GM19351 (cell line): Measurements from ENCODE around the gene ZFHX3.
A peak's percentile ranks its signal among the peaks of the same experiment; 100 is the strongest.

Experiments
- ATAC-seq: cut with Tn5 transposase; IDR thresholded peaks from one replicate; pipeline ENCODE4 v1.9.1; 2021; ENCODE audit warnings: mild to moderate bottlenecking, moderate library complexity; ENCODE audit not compliant: unreplicated experiment

ZFHX3 gene

DNA sequence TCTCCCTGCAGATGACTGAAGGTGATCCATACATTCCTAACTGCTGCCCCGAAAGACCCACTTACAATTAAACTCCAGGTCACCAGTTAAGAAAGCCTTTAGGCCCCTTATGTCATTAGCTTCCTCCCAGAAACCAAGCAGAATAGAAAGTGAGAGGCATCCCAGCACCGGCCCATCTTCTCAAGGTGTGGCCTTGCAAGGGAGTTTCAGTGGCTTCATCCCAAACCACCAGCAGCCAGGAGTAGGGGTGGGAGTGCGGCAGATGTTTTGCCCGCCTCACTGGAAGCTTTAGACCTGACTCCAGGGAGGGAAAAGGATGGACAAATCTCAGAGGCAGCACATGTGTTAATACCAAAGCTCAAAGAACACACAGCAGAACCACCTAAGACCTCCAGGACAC, 5.1 kb downstream of the ZFHX3 start:
- ATAC-seq = no peak

GRCh38 chr16:73041676-73042075, 6.3 kb downstream of the ZFHX3 start:
- ATAC-seq = no peak

DNA sequence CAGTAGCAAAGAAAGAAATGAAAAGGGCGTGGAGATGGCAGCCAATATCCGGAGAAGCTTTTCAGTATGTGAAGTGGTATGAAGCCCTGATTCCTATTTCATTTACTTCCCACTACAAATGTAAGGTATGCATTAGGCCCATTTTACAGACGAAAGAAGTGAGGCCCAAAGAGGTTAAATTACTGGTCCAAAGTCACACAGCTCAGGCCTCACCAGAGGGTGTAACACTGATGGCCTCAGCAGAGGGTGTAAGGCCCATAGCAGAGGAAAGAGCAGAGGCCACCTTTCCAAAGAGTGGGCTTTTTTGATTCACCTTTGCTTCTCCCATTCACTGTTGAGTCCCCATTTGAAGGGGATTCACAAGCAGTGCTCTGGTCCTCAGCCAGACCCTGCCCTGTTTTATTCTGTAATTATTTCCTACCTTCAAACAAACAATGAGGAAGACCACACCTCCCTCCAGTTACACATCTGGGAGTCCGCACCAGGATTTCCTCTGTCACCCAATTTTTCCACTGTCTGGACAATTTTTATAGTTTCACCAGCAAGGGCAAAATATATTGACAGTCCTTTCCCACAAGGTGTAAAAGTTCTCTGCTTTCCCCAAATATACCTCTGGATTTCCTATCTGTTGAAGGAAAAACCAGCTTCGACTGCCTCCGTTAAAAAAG, 7.1 kb downstream of the ZFHX3 start:
- no peak for ATAC-seq

- ATAC-seq = no peak
These were observed 7.8 kb downstream of the ZFHX3 start for GRCh38 chr16:73040136-73040535.

GRCh38 chr16:73037845-73038570, 9.9 kb downstream of the ZFHX3 start:
- no peak for ATAC-seq

DNA sequence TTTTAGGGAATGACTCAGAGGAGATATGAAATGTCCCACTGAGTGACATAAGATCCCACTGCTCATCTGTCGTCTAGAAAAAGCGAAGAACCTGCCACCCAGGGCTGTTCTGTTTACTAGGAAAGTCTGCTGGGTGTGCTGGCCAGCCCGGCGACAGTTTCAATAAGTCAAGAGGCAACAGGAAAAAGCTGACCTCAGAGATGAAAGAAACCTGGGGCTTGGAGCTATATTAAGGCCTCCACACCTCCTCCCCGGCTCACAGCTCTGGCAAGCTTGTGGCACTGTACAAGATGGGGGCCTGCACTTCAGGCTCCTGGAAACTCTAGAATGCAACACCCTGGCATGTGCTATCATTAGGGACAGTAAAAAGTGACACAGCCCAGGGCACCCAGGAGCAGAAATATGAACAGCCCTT, 10.6 kb downstream of the ZFHX3 start:
- no peak for ATAC-seq

- ATAC-seq = peak; percentile 77
These were observed 11.7 kb downstream of the ZFHX3 start for GRCh38 chr16:73036074-73036826.

DNA sequence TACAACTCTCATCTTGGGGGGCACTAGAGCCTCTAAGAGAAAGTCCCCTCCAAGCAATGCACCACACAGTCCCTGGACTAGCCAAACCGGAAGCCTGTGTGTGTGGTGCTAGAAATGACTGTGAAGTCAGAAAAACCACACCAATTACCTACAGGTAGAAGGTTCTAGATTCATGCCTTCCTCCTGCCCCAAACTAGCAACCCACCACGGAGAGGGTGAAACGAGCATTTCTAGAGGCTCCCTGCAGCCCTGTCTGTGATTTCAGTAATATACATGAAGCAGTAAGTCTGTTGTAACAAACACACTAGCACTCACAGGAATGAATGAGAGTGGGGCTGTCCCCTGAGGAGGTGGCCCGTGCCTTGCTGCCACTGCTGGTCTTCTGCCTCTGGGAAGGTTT, 13.6 kb downstream of the ZFHX3 start:
- peak; percentile 25 for ATAC-seq

- no peak for ATAC-seq
These were observed 14.5 kb downstream of the ZFHX3 start for GRCh38 chr16:73033271-73033998.

- no peak for ATAC-seq
These were observed 15.2 kb downstream of the ZFHX3 start for GRCh38 chr16:73032541-73033270.

GRCh38 chr16:73031984-73032383, 15.9 kb downstream of the ZFHX3 start:
- no peak for ATAC-seq

DNA sequence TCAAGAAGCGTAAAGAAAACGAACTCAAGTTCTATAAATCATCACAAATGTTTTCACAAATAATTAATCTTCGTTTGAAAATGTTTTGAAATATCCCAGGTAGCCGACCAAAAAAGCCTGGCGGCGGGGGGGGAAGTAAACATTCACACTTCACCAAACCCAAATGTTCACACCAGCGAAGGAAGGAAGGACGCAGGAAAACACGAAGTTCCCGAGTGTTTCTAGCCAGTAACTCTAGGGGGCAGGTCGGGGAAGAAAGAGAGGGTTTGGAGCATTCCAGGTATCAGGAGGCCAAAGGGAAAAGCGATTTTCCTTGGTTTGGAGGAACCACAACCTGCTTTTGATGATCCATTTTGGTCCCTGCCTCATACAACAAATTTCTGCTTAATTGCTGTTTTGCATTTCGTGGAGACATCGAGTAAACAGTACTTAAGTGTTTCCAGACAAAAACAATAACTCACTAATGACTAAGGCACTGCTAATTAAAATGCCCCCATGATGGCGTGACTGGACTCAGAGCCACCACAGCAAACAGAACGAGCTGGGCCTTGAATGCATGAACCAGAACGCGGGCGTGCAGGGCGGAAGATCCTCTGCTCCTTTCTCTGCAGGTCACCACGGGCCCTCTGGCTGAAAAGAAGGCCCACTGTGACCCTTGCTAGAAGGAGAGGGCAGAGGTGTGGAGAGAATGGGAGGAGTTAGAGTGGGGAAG, 16.6 kb downstream of the ZFHX3 start:
- ATAC-seq = no peak

GRCh38 chr16:73028721-73029361, 19.1 kb downstream of the ZFHX3 start:
- no peak for ATAC-seq

GRCh38 chr16:73028263-73028662, 19.7 kb downstream of the ZFHX3 start:
- ATAC-seq = no peak

DNA sequence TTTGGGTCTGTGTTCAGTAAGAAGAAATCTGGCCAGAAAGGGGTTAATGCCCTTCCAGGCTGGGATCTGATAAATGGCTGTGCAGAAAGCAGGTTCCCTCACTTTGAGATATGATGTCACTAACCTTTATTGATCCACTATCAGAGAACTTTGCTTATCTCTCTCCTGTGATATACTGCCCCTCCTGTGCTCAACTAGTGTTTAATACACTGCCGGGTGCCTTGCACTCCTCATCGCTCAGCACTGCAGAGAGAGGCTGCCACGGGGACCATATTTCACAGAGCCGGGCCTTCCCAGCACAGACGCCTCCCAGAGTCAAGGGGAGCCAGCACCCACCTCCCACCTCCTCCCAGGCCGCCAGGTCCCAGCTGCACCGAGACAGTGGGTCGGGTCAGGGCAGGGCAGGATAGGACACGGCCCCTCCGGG, 20.2 kb downstream of the ZFHX3 start:
- no peak for ATAC-seq

GRCh38 chr16:73026754-73027684, 20.9 kb downstream of the ZFHX3 start:
- ATAC-seq = no peak

- no peak for ATAC-seq
These were observed 22.1 kb downstream of the ZFHX3 start for GRCh38 chr16:73025856-73026210.

DNA sequence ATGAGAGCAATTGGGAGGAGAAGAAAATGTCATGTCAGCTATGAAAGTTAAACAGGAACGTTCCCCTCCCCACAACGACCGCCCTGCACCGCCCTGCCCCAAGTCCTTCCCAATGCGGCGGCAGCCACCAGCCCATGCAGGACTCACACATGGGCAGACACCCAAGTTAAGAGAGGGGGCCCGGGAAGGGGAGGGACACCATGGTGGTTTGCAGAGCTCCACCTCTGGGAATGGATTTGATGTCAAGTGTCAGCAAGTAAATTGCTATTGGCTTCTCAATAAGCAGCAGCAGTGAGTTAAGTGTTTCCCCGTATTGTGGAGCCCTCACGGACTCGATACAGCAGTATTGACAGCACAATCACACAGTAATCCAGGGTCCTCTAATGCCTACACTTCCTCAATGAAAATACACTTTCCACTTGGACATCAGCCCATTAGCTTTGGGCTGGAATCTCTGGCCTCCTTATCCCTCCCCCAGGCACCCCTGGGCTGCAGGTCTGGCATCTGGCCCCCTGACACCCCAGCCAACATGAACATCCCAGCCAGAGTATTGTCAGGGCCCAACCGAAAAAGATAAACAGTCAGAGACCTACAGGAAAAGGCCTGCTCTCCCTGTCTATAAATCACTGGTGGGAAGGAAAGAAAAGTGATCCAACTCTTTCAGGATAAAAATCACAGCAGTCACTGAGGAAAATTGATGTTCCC, 22.6 kb downstream of the ZFHX3 start:
- no peak for ATAC-seq
